HG02870 (cell line): ENCODE results near the gene LRRC4C.
"Not testable (repeated sequence)": the region's sequence is repeated elsewhere in the genome, so short reads cannot be mapped to it uniquely, and the experiment has no call there.

Source experiments
- ATAC-seq: cut with Tn5 transposase; IDR thresholded peaks from one replicate; pipeline ENCODE4 v1.9.1; 2021; ENCODE audit warnings: mild to moderate bottlenecking, moderate library complexity; ENCODE audit not compliant: unreplicated experiment

Gene LRRC4C

DNA sequence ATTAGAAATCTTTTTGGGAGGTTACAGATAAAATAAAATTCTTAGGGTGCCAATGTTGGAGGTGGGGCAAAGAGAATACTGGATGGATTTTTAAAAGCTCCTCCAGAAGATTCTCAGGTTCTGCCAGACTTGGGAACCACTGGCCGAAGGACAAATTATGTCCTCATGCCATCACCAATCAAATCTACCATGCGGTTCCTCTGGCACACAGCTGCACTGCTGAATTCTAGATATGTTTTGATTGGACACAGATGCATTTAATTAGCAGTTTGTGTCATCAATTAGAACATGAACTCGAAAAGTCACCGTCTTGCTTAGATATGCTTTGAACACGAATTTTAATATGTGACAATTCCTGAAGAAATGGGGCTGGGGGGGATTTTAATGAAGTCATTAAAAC lies 1269.2 kb downstream of the LRRC4C start:
- ATAC-seq = no peak

GRCh38 chr11:40188848-40189247 lies 1270.6 kb downstream of the LRRC4C start:
- no peak for ATAC-seq

- ATAC-seq = no peak
Observed at GRCh38 chr11:40187295-40187694, 1272.2 kb downstream of the LRRC4C start.

GRCh38 chr11:40186437-40187263 lies 1272.8 kb downstream of the LRRC4C start:
- no peak for ATAC-seq

- ATAC-seq = no peak
Observed at GRCh38 chr11:40185793-40186192, 1273.7 kb downstream of the LRRC4C start.

GRCh38 chr11:40183073-40184064 lies 1276.1 kb downstream of the LRRC4C start:
- peak; percentile 81 for ATAC-seq

DNA sequence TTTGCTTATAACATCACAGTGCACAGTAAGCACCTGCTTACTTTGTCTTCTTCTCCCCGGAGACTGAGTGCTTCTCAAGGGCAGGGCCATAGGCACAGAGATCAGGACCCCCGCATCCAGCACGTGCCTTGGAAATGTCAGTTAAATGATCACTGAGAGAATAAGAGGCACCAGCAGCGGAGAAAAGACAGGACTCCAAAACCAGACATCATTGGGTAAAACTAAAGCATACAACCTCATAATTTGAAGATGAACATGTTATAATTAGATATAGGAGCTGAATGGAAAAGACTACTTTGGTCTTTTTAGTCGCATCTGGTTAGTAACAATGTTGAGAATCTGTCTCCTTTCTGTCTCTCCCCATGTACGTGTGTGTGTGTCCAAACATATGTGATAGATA lies 1279.9 kb downstream of the LRRC4C start:
- no peak for ATAC-seq

DNA sequence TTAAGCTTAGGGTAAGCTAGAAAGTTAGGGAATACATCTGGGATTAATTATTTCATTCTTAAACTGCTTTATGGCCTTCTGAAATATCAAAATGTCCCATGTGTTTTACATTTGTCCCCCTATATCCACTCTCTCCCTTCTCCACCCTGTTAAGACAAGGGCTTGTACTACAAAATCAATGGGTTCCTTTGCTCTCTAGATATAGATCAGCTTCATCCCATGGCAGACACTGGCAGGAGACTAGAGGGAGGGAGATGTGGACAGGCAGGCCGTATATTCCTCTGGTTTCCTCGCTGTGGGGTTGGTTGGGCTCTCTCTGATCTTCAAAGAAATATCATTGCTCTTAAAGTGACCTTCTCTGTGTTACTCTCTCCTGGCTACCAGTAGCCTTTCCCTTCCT lies 1281.0 kb downstream of the LRRC4C start:
- no peak for ATAC-seq

GRCh38 chr11:40175980-40176379 lies 1283.5 kb downstream of the LRRC4C start:
- ATAC-seq = no peak

GRCh38 chr11:40170078-40170477 lies 1289.4 kb downstream of the LRRC4C start:
- ATAC-seq = no peak

GRCh38 chr11:40168414-40168813 lies 1291.0 kb downstream of the LRRC4C start:
- no peak for ATAC-seq

GRCh38 chr11:40167805-40168204 lies 1291.6 kb downstream of the LRRC4C start:
- not testable (repeated sequence) for ATAC-seq

GRCh38 chr11:40166892-40167291 lies 1292.6 kb downstream of the LRRC4C start:
- no peak for ATAC-seq

DNA sequence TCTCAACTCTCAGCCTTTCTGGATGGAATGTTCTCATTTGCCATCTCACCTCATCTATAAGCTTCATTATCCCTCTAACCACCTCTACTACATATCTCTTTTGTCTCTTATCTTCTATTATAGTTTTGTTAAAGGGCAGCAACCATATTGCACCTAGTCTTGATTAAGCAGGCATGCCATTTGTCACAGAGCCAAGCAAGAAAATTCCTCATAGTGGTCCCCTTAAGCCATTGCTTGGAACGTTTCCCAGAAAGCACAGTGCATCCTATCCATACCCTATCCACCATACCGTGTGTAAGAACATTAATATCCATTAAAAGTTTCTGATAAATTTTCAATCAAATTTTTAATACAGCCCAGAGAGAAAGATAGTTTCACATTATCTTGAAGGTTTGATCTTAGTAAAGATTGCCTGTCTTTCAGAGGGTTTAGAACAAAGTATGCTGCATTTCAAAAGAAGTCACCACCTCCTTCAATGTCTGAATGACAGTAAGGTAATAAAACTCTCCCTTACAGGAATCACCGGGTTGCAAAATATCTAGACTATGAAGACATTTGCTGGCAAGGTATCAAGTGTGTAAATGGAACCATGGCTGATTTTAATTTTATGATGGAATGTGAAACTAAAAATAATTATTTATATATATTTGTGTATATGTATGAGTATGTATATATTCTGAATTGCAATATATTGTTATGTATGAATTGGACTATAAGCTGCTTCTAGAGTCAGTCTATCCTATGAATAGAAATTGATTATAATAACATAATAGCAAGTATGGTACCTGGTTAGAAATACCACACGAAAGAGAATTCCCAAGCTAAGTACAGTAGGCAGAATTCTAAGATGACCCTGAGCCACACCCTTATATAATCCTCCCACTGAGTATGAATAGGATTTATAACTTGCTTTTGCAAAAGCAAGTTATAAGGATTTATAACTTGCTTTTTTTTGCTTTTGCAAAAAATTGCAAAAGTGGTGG lies 1296.3 kb downstream of the LRRC4C start:
- ATAC-seq = no peak

GRCh38 chr11:40161854-40162410 lies 1297.5 kb downstream of the LRRC4C start:
- no peak for ATAC-seq

GRCh38 chr11:40160418-40160817 lies 1299.0 kb downstream of the LRRC4C start:
- ATAC-seq = no peak

DNA sequence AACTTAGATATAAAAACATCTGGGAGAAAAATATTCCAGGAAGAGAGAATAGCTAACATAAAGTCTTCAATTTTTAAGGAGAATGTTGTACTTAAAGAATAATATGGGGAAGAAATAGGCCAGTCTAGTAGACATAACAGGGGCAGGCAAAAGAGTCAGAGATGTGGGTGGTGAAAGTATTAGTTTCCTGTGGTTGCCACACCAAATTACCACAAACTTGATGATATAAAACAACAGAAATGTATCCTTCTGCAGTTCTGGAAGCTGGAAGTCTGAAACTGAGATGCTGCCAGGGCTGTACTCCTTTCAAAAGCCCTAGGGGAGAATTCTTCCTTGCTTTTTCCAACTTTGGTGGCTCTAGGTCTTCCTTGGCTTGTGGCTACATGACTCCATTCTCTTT lies 1309.7 kb downstream of the LRRC4C start:
- no peak for ATAC-seq

GRCh38 chr11:40140560-40140959 lies 1318.9 kb downstream of the LRRC4C start:
- no peak for ATAC-seq

- no peak for ATAC-seq
Observed at GRCh38 chr11:40139536-40139935, 1319.9 kb downstream of the LRRC4C start.

DNA sequence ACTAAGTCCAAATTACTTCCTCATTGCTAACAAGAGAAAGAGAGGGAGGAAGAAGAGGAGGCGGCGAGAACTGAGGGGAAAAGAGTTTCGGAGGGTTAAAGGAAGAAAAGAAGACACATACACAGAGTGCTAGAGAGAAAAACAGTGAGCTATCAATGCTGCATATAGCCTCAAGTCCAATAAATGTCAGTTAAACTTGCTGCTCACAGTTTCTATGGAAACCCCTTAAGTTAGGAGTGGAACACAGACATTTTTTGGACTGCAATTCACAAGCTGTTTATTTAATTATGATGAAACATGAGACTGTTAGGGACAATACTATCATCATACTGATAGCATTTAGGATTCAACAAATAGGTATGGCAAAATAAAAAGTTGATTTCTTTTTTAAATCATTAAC lies 1320.4 kb downstream of the LRRC4C start:
- no peak for ATAC-seq
